GM19238 (cell line): ENCODE data around the gene CYP3A5.
A peak's percentile ranks its signal among the peaks of the same experiment; 100 is the strongest.

Source experiments
- DNase-seq: peaks from one replicate; pipeline ENCODE4 v3.0.0; 2011; ENCODE audit warnings: low spot score; ENCODE audit not compliant: insufficient read length

Gene CYP3A5

GRCh38 chr7:99616359-99617191 is 63.2 kb downstream of the CYP3A5 start, which contains the start of gene ZSCAN25:
Gene ZSCAN25 (plus strand): TSS chr7:99616946. CDS start chr7:99619607, 2,661 bp downstream.
- peak; percentile 91 for DNase-seq

DNA sequence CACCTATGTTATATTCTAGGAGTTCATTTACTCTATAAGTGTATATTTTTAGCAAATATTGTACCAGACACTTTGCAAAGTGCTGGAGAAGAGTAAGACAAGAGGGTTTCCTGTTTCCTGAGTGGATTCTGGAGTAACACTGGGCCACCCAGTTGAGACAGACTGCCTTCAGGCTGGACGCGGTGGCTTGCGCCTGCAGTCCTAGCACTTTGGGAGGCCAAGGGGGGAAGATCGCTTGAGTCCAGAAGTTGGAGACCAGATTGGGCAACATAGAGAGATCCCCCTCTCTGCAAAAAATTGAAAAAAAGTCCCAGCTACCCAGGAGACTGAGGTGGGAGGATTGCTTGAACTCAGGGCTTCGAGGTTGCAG is 63.8 kb downstream of the CYP3A5 start:
- DNase-seq, result no peak

- no peak for DNase-seq
Measured at GRCh38 chr7:99614495-99614894, 65.3 kb downstream of the CYP3A5 start.

GRCh38 chr7:99607548-99607947 is 72.2 kb downstream of the CYP3A5 start:
- DNase-seq, result no peak

GRCh38 chr7:99606531-99606930 is 73.3 kb downstream of the CYP3A5 start:
- no peak for DNase-seq

DNA sequence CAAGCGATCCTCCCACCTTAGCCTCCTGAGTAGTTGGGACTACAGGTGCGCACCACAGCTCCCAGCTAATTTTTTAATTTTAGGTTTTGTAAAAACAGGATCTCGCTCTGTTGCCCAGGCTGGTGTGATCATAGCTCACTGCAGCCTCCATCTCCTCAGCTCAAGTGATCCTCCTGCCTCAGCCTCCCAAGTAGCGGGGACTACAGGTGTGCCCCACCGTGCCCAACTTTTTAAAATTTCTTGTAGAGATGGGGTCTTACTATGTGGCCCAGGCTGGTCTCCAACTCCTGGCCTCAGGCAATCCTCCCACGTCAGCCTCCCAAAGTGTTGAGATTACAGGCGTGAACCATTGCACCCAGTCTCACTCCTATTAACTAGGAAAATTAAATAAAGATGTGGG is 74.3 kb downstream of the CYP3A5 start:
- DNase-seq, result no peak

GRCh38 chr7:99601656-99602310 is 78.0 kb downstream of the CYP3A5 start:
- no peak for DNase-seq

DNA sequence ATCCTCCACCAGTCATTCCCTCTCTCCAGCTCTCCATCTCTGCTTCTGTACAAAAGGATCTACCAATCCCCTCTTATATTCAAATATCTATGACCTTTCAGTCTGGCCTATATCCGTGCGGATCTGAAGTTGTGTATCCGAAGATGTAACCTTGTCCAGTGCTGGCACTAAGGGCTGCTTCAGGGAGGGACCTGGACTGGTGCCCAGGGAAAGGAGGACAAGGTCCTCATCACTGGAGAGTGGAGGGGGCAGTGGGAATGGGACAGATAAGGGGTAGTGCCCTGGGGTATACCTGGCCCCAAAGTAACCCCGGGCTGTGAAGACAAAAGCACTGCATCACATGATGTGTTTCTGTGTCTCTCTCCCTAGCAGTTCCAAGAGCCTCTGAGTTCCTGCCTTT is 80.0 kb downstream of the CYP3A5 start:
- DNase-seq, result no peak
